Left ventricle myocardium inferior (tissue), 1 donor: Measurements from ENCODE around the gene AMN. TPM values are rescaled to one million over a fixed set of nuclear protein-coding genes. Genes with fewer than 3 reads are reported as not detected.
"Not testable (repeated sequence)": the region's sequence is repeated elsewhere in the genome, so short reads cannot be mapped to it uniquely, and the experiment has no call there.

ENCODE experiments used
- DNase-seq: peaks from one replicate; pipeline ENCODE4 v3.0.0-alpha.2; 2020
- H3K27ac ChIP-seq: fragments of 200-600 bp; replicated peaks from 2 replicates; pipeline ENCODE4 v1.8.0; 2021
- H3K27me3 ChIP-seq: fragments of 200-600 bp; 2 replicates; pipeline ENCODE4 v1.8.0; 2021; ENCODE audit warnings: low read depth
- H3K36me3 ChIP-seq: fragments of 200-600 bp; 2 replicates; pipeline ENCODE4 v1.8.0; 2021
- H3K4me1 ChIP-seq: fragments of 200-600 bp; 2 replicates; pipeline ENCODE4 v1.8.0; 2021
- H3K4me3 ChIP-seq: fragments of 200-600 bp; 2 replicates; pipeline ENCODE4 v1.8.0; 2021; ENCODE audit warnings: mild to moderate bottlenecking, moderate library complexity
- H3K9me3 ChIP-seq: fragments of 200-600 bp; replicated peaks from 2 replicates; pipeline ENCODE4 v1.8.0; 2021
- CTCF ChIP-seq: fragments of 200-600 bp; IDR thresholded peaks from 2 replicates; pipeline ENCODE4 v1.8.0; 2021; ENCODE audit warnings: antibody characterized with exemption, mild to moderate bottlenecking, borderline replicate concordance
- intact Hi-C: fragments of 100-400 bp; cut with micrococcal nuclease; formaldehyde crosslinking; loops from one replicate; pipeline ENCODE4 v1.11.0; 2022
- long read RNA-seq: library from polyadenylated mRNA; unstranded; transcript quantifications from one replicate; pipeline ENCODE4 v2.0.0, GENCODE V29; 2021
- total RNA-seq: library from RNA; stranded (reverse); fragmentation: NEBNext Ultra II Directional; extraction: Animal tissue kit (Norgen Biotek cat#: 25700); gene quantifications from one replicate; pipeline ENCODE4 v1.2.1, GENCODE V29; 2021
- donor health status: DM: no; HTN: yes; CAD: no; lungs with severe emphysema.

Gene AMN
- not detected for total RNA-seq
- long read RNA-seq: 0 reads

GRCh38 chr14:102922490-102923200 lies at the start of gene AMN:
AMN (plus strand) TSS chr14:102922663; CDS start chr14:102922689, 26 bp downstream.
- DNase-seq: no peak
- Histone ChIP-seq H3K9me3 (no peaks in the 10 kb centered on the region), H3K4me1 (peaks cover 17% of the 10 kb centered on the region), H3K27ac (no peak within 1 kb of the TSS), H3K4me3 (peak within 1 kb of the TSS; percentile 46), H3K27me3 (peaks cover 76% of the 10 kb centered on the region), H3K36me3 (no peaks in the 10 kb centered on the region)
- intact Hi-C loops: no loop called here
- TF ChIP-seq CTCF: no peak

- H3K4me1 ChIP-seq: peaks cover 17% of the 10 kb centered on the region
- DNase-seq: no peak
- intact Hi-C loops: no loop called here
- no peak overlapping the region for H3K4me3 ChIP-seq
- H3K36me3 ChIP-seq: peaks cover 38% of the 10 kb centered on the region
- no peaks in the 10 kb centered on the region for H3K9me3 ChIP-seq
- TF ChIP-seq CTCF: no peak
- no peaks in the 10 kb centered on the region for H3K27me3 ChIP-seq
- no peak overlapping the region for H3K27ac ChIP-seq
Observed at GRCh38 chr14:102873131-102873530, 49.3 kb upstream of the AMN start.

DNA sequence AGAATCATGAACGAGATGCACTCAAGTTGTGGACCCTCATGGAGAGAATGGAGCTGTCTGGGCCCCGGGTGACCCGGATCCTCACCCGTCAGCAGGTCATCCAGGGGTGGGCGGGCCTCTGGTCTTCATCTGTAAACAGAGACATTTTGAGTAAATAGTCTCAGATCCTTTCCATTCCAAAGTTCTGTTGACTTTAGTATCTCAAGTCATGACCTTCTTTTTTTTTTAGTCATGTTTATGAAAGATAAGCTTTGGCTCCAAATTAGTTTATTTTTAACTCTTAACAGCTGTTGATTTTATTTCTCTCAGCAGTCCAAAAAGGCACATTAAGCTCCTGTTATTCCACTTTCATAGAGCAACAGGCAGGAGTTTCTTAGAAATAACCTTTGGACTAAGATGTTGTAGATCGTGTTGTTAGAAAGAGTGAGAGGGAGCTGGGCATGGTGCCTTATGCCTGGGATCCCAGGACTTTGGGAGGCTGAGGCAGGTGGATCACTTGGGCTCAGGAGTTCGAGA lies 48.9 kb upstream of the AMN start:
- peaks cover 38% of the 10 kb centered on the region for H3K36me3 ChIP-seq
- no peaks in the 10 kb centered on the region for H3K9me3 ChIP-seq
- intact Hi-C loops: no loop called here
- peaks cover 17% of the 10 kb centered on the region for H3K4me1 ChIP-seq
- no peak overlapping the region for H3K4me3 ChIP-seq
- TF ChIP-seq CTCF: no peak
- H3K27ac ChIP-seq: no peak overlapping the region
- no peaks in the 10 kb centered on the region for H3K27me3 ChIP-seq
- no peak for DNase-seq

DNA sequence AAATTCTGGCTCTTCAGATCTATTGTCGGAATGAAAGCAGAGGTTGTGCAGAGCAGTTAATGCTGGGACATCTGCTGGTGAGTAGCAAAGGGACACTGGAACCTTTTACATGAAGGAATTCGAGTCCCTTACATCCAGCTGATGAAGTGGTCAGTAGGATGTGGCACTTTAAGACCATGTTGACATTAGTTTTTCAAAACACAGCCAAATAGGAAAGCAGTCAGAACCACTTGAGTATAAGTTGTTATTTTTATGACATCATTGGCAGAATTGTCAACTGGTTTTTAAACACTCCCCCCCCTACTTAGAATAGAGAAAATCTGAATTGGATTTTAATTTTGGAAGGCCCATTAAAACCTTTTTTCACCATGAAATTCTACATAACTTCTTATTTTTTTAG lies 46.8 kb upstream of the AMN start:
- no peak overlapping the region for H3K4me3 ChIP-seq
- H3K27ac ChIP-seq: no peak overlapping the region
- H3K9me3 ChIP-seq: no peaks in the 10 kb centered on the region
- no peak for TF ChIP-seq CTCF
- H3K4me1 ChIP-seq: peaks cover 15% of the 10 kb centered on the region
- no peaks in the 10 kb centered on the region for H3K27me3 ChIP-seq
- DNase-seq: no peak
- H3K36me3 ChIP-seq: peaks cover 40% of the 10 kb centered on the region
- intact Hi-C loops: no loop called here

DNA sequence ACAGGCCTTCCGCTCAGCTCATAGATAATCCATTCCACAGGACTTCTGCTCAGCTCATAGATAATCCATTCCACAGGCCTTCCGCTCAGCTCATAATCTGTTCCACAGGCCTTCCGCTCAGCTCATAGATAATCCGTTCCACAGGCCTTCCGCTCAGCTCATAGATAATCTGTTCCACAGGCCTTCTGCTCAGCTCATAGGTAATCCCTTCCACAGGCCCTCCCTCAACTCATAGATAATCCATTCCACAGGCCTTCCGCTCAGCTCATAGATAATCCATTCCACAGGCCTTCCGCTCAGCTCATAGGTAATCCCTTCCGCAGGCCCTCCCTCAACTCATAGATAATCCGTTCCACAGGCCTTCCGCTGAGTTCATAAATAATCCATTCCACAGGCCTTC lies 45.0 kb upstream of the AMN start:
- H3K27me3 ChIP-seq, DNase-seq, H3K27ac ChIP-seq, H3K9me3 ChIP-seq, H3K4me3 ChIP-seq, intact Hi-C loops, H3K4me1 ChIP-seq: not testable (repeated sequence)
- peaks cover 35% of the 10 kb centered on the region for H3K36me3 ChIP-seq
